HL-60/S4 treated with retinoic acid at 250 ng/mL for 4 days and 3 days (cell line): ENCODE data around the gene RPA4.
"Not testable (repeated sequence)": the region's sequence is repeated elsewhere in the genome, so short reads cannot be mapped to it uniquely, and the experiment has no call there.

Experiments
- in situ Hi-C: fragments of 300-500 bp; cut with MboI; formaldehyde crosslinking; loops from 2 replicates; pipeline ENCODE4 v1.7.0; 2022; ENCODE audit warnings: low sequenced_read_pairs

The RPA4 gene, protein sequence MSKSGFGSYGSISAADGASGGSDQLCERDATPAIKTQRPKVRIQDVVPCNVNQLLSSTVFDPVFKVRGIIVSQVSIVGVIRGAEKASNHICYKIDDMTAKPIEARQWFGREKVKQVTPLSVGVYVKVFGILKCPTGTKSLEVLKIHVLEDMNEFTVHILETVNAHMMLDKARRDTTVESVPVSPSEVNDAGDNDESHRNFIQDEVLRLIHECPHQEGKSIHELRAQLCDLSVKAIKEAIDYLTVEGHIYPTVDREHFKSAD

DNA sequence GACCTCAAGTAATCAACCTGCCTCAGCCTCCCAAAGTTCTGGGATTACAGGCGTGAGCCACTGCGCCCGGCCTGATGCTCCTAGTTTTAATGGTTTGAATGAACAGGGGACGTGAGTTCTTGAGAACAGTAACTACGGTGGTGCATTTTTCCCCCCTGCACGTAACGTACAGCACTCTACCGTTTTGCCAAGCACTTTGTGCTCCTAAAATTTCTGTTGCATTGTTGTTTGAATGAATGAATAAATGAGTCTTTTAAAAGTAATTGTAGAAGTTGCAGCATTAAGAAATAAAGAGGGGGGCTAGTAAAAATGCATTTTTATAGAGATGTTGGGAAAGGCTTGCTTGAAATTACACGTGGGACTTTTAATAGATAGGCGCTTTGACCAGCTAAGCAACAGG, at the start of gene RPA4:
Gene RPA4 (plus strand): TSS at position 301 of the 400 bp plus-strand sequence. CDS start 403 bp downstream, outside the sequence.
- in situ Hi-C loops = no loop called here

DNA sequence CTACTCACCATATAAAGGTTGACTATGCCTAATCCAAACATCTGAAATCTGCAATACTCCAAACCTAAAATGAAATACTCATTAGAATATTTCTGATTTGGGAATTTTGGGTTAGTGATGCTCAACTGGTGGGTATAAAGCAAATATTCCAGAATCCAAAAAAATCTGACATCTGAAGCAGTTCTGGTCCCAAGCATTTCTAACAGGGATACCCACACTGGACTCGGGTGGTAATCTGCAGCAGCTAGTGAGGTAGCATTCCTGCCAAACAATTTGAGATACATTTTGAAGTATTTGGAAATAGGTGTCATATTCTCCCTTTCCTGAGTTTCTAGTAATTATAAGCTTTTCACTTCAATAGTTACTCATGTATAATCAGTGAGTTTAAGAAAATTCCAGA, 49.6 kb upstream of the RPA4 start:
- in situ Hi-C loops = no loop called here

DNA sequence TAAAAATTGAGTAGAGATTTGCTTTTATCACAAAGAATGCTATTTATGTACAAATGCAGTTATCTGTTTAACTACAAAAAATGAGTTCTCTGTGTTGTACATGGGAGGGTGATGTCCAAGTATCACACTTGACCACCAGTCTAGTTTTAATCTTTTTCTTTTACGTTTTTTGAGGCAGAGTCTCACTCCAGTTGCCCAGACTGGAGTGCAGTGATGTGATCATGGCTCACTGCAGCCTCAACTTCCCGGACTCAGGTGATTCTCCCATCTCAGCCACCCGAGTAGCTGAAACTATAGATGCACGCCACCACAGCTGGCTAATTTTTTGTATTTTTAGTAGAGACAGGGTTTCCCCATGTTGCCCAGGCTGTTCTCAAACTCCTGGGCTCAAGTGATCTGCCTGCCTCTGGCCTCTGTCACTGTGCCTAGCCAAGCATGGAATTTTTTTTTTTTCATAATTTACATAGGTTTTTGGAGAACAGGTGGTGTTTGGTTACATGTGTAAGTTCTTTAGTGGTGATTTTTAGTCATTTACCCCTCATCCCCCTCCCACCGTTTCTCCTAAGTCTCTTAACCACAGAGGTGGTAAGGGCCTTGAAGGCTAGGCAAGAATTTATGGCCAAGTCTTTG, 47.9 kb upstream of the RPA4 start:
- in situ Hi-C loops = no loop called here

DNA sequence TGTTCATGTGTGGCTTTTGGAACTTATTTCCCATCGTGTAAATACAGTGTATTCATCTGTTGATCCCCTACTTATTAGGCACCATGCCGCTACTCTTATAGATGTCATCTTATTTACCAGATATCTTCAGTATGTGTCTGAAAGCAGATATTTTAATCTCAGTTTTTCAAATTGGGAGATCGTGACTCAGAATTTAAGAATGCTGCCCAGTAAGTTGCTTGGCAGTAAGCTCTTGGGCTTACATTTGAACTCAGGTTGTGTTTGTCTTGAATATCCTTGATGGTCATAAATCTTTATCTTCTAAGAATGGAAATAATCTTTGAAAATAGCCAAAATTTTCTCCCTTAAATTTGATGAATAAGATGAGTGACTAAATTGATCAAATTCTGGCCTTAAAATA, 45.9 kb upstream of the RPA4 start:
- in situ Hi-C loops = no loop called here

DNA sequence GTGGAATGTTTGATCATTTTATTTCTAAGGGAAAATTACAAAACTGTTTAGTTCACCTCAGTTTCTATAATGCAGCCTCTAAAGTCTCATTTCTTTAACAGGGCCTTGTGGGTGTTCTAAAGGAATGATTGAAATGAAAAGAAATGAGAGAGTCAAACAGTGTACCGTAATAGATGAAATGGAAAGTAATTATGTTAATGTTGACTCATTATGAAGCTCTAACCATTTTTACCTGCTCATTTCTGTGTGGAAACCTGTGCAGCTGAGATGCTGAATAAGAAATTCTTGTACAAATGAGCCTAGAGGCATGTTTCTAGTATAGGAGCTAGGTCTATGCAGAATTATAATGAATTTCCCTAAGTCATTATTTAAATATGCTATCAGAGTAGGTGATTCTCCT, 45.2 kb upstream of the RPA4 start:
- in situ Hi-C loops = no loop called here

DNA sequence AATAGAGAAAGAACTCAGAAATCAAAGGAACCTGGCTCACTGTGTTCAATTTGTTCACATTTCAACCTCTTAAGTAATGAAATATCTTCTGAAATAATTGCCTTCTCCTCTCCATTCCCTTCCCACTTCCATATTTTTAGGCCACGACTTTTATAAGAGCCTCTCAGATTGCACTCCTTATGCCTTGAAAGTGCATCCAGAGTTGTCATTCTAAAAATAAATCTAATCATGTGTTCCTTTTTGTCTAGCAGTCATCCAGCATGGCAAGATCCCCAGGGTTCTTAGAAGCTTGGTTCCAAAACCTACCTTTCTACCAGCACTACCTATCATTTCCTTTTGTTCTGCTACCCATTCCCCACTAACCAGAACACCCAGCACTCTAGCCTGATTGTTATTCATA, 42.4 kb upstream of the RPA4 start:
- in situ Hi-C loops = no loop called here

DNA sequence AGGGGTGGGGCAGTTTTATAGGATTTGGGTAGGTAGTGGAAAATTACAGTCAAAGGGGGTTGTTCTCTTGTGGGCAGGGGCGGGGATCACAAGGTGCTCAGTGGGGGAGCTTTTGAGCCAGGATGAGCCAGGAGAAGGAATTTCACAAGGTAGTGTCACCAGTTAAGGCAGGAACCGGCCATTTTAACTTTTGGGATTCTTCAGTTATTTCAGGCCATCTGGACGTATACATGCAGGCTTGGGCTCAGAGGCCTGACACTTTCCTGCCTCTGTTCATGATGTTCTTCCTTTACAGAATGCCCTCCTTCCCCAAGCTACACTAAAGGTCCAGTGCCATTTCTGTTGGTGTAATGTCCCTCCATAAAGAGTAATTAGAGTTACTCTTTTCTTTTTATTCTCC, 41.8 kb upstream of the RPA4 start:
- in situ Hi-C loops = not testable (repeated sequence)

DNA sequence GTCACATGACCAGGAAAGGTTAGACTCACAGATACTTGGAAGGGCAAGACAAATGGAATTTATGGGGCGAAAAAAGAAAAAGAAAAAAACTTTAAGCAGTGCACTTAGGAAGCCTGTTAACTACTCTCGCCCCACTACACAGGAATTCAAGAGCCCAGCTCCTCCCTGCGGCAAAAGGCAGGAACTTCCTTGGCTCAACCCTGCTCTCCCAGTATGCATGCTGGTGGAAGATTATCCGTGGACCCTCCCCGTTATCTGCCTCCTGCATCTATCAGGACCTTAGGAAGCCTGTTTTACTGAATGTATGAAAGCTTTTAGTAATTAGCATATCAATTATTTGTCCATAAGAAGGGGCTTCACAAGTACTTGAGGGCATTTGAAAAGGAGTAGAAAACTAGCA, 40.1 kb upstream of the RPA4 start:
- in situ Hi-C loops = no loop called here

DNA sequence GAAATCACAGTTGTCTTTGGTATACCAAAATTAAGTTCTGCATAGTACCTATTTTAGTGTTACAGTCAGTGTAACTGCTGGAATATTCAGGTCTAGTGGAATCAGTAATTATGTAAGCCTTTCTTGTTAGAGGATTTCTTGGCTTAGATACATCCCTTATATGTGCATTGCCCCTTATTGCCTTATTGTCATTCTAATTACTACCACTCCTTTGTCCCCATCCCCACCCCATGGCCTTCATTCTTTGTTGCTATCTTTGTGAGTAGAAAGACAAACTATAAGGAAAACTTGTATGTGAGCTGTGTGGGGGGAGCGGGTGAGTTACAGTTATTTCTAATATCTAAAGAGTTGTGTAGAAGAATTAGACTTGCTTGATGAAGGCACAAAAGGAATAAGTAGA, 36.9 kb upstream of the RPA4 start:
- in situ Hi-C loops = no loop called here

DNA sequence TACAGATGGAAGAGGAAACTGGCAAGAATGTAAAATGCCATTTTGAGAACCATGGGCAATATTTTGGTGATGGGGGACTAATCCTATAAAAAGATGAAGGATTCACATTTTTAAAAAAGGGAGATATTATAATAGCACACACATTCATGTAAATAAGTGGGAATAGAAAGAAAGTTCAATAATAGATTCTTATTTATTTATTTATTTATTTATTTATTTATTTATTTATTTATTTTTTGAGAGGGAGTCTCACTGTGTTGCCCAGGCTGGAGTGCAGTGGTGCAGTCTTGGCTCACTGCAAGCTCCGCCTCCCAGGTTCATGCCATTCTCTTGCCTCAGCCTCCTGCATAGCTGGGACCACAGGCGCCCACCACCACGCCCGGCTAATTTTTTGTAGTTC, 24.3 kb upstream of the RPA4 start:
- in situ Hi-C loops = not testable (repeated sequence)

DNA sequence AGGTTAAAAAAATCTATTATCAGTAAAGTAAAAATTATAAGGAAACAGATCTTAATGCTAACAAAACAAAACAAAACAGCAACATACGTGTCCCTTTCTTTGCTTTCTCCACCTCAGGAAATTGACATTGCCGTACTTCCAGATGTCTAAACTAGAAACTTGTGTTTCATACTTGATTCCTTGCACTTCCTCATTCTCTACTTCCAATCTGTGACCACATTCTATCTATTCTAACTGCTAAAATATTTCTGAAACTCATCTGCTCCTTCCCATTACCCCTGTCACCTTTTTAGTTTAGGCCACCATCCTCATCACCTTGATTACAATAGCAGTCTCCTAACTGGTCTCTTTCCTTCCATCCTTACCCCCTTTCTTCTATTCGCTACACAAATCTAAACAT, 22.5 kb upstream of the RPA4 start:
- in situ Hi-C loops = no loop called here

DNA sequence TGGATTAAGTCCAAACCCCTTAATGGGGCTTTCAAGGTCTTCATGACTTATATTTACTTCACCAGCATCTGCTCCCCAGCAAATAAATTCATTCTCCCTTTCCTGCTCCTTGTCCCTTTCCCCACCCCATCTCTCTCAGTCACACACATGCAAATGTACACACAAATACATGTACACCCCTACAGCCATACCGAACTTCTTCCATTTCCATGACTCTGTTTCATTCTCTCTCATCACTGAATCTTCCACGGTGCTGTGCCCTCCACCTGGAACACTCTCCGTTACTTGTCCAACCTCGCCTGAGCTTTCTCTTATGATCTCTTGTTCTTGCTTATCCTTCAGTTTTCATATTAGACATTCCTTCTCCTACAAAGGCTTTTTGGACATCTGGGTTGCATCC, 22.0 kb upstream of the RPA4 start:
- in situ Hi-C loops = no loop called here

DNA sequence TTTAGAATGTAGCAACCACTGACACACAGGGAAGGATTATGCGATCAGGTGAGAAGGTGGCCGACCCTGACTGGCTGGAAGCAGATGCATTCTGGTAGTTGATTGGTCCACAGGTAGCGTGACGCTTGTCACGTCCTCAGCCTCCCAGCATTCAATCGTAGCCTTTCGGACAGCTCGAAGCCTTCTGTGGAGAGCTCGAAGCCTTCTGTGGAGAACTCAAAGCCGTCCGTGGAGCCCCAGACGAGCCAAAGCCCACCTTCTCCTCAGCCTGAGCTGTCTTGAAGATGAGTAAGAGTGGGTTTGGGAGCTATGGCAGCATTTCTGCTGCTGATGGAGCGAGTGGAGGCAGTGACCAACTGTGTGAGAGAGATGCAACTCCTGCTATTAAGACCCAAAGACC, 319 bp downstream of the RPA4 start:
- in situ Hi-C loops = no loop called here

DNA sequence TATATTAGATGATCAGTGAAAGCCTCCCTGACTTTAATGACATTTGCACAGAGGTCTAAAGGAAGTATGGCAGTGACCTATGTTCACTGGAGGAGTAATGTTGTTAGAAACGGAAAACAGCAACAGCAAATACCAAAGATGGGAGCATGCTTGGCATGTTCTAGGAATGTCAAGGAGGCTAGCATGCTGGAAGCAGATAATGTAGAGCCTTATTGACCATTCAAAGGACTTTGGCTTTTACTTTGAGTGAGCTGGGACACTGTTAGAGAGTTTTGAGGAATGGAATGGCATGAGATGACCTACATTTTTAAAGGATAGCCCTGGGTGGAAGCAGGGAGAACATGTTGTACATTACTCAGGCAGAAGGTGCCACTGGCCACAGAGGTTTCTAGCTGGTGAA, 6.0 kb downstream of the RPA4 start:
- in situ Hi-C loops = no loop called here

DNA sequence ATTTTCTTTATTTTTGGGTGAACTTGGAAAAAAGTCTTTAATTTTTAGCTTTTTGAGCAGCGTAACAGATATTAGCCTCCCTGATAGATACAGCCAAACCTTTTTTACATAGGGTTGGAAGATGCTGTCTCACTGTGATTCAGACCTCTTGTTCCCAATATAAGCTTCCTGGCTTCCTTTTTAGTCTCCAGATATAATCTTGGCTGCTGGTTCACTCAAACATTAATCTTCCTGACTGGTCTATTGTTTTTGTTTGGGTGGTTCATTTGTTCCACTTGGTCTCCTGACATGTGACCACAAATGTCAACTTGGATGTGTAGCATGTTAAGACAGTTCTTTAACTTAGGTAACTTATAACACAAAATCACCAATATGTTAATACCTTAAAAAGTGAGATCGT, 23.0 kb downstream of the RPA4 start:
- in situ Hi-C loops = no loop called here

DNA sequence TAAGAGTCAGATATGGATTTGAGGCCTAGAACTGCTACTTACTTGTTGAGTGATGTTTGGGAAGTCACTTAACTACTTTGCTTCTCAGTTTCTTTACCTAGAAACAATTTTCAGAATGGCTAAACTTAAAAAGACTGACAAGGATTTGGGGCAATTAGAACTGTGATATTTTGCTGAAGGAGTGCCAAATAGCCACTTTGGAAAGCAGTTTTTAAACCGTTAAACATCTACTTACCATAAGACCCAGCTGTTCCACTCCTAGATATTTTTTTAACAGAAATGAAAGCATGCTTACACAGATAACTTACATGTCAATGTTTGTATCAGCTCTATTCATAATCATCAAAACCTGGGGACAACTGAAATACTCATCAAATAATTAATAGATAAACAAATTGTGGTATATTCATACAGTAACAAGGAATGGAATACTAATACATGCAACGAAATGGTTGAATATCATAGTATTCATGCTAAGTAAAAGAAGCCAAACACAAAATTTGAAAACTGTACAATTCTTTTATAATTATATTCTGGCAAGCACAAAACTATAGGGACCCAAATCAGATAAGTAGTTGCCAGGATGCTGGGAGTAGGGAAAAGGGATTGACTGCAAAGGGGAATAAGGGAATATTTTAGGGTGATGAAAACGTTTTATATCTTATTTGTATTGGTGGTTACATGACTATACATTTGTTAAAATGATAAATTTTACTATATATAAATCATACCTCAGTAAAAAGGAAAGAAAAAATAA, 24.0 kb downstream of the RPA4 start:
- in situ Hi-C loops = no loop called here

DNA sequence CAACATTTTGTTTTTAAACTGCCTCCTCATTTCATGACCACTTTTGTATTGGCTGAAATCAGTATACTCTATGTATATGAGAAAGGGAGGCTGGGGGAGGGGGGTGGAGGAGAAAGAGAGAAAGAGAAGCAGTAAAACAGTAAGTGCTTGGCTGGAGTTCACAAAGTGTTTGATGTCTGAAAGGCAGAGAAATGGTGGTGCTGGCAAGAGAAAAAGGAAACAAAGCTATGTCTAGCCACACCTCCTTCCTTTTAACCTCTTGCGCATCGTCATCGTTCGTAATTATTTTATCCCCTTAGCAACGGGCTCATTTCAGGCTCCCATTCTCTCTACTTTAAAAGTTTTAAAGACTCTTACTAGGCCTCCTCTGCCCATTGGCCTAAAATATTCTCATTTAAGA, 25.6 kb downstream of the RPA4 start:
- in situ Hi-C loops = no loop called here

DNA sequence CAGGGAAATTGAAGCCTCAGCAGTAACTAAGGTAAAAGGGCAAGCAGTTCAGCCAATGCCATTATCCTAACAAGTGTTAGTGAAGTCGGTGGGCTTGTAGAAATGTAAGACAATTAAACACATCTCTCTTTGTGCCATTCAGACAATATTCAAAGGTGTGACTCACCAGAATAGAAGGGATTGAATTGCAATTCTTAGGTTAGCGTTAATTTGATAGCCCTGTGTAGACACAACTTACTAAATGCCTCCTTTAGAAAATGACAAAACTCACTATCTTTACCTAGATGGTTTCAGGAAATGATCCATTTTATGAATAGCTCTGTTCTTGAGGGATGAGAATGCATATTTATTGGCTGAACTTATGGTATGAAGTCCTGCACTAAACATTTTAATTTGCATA, 35.2 kb downstream of the RPA4 start:
- in situ Hi-C loops = no loop called here

DNA sequence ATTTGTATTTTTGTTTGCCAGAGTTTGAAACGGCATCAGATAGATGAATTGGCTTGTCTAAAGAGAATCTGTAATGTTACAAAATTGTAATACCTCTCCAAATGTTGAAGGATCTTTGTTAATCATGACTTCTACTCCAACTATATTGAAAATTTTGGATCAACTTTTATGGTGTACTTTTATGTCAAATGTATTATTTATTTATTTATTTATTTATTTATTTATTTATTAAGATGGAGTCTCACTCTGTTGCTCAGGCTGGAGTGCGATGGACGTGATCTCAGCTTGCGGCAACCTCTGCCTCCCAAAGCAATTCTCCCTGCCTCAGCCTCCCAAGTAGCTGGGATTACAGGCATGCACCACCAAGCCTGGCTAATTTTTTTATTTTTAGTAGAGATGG, 36.0 kb downstream of the RPA4 start:
- in situ Hi-C loops = no loop called here

DNA sequence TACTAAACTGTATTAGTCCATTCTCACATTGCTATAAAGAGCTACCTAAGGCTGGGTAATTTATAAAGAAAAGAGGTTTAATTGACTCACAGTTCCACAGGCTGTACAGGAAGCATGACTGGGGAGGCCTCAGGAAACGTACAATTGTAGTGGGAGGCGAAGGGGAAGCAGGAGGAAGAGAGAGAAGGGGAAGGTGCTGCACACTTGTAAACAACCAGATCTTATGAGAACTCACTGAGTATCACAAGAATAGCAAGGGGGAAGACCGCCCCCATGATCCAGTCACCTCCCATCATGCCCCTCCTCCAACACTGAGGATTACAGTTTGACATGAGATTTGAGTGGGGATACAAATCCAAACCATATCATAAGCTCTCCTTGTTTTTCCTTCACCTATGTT, 40.9 kb downstream of the RPA4 start:
- in situ Hi-C loops = no loop called here

DNA sequence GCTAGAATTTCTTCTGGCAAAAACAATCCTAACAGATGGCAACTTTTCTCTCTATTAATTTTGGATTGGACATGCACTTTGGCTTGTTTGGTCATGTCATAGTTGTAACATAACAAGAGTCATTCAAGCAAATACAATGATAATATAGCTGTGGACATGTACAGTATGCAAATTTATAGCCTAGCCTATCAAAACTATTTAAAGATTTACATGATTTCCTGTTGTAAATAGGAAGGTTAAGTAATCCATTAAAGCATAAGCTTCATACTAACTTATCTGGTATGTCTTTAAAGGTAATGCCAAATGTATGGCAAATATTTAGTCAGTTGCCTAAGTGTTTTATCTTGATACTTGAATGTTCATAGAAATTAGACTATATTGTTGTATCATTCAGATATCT, 45.3 kb downstream of the RPA4 start:
- in situ Hi-C loops = no loop called here
